ENCODE results near the gene ARHGEF6.

DNA sequence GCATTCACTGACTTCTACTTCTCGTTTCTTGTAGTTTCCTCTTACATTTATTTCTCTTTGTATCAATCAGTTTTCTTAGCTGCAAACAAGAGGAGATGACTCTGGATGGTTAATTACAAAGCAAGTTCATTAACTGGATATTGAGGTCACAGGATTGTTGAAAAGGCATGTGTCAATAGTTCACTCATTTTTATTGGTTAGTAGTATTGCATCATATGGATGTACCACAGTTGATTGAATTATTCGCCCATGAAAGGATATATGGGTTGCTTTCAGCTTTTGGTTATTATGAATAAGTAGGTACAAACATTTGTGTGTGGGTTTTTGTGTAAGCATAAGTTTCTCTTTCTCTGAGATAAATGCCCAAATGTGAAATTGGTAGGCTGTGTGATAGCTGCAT lies 21.8 kb upstream of the ARHGEF6 start:
- TF ChIP-seq, protein P1, sequence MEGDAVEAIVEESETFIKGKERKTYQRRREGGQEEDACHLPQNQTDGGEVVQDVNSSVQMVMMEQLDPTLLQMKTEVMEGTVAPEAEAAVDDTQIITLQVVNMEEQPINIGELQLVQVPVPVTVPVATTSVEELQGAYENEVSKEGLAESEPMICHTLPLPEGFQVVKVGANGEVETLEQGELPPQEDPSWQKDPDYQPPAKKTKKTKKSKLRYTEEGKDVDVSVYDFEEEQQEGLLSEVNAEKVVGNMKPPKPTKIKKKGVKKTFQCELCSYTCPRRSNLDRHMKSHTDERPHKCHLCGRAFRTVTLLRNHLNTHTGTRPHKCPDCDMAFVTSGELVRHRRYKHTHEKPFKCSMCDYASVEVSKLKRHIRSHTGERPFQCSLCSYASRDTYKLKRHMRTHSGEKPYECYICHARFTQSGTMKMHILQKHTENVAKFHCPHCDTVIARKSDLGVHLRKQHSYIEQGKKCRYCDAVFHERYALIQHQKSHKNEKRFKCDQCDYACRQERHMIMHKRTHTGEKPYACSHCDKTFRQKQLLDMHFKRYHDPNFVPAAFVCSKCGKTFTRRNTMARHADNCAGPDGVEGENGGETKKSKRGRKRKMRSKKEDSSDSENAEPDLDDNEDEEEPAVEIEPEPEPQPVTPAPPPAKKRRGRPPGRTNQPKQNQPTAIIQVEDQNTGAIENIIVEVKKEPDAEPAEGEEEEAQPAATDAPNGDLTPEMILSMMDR (IDR thresholded peaks at IDR 0.05) = no peak
- TF ChIP-seq POLR2A (IDR thresholded peaks at IDR 0.05) = no peak

All from adrenal gland (tissue), 5 donors.